GM12875 (cell line): ENCODE results near the gene FHIP2A.

Experiments used
- H3K4me3 ChIP-seq: one replicate; pipeline ENCODE4 v1.5.1; 2011; ENCODE audit warnings: low read depth, low read length, control low read depth
- CTCF ChIP-seq: IDR thresholded peaks from 2 replicates; pipeline ENCODE4 v1.5.1; 2011; ENCODE audit warnings: low read depth, mild to moderate bottlenecking, control low read depth, inconsistent platforms, low read length, moderate library complexity, borderline replicate concordance; ENCODE audit not compliant: insufficient read depth

The FHIP2A gene

DNA sequence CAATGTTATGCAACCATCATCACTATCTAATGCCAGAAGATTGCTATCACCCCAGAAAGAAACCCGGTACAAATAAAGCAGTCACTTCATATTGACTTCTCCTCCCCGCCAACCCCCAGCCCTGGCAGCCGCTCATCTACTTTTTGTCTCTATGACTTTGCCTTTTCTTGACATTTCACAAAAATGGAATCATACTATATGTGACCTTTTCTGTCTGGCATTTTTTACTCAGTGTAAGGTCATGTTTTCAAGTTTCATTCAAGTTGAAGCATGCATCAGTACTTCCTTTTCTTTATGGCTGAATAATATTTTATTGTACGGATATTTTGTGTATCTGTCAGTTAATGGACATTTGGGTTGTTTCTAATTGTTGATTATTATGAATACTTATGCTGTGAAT lies 28.1 kb downstream of the FHIP2A start:
- no peak overlapping the region for H3K4me3 ChIP-seq
- no peak for TF ChIP-seq CTCF

GRCh38 chr10:114850126-114850525 lies 28.5 kb downstream of the FHIP2A start:
- H3K4me3 ChIP-seq, result no peak overlapping the region
- no peak for TF ChIP-seq CTCF

DNA sequence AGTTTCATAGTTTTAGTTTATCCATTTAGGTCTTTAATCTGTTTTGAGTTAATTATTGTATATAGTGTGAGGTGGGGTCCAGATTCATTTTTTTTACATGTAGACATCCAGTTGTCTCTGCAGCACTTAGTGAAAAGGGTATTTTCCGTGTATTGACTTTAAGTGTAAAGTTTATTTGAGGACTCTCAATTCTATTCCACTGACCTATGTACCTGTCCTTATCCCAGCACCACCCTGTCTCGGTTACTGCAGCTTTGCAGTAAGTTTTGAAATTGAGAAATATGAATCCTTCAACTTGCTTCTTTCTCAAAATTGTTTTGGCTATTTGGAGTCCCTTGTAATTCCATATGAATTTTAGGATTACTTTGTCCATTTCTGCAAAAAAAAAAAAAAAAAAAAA lies 29.8 kb downstream of the FHIP2A start:
- TF ChIP-seq CTCF, result no peak
- H3K4me3 ChIP-seq, result no peak overlapping the region

- no peak overlapping the region for H3K4me3 ChIP-seq
Observed at GRCh38 chr10:114852197-114852596, 30.6 kb downstream of the FHIP2A start.

GRCh38 chr10:114854906-114855305 lies 33.3 kb downstream of the FHIP2A start:
- no peak for TF ChIP-seq CTCF
- H3K4me3 ChIP-seq, result no peak overlapping the region

More at GRCh38 chr10:114852197-114852596, 30.6 kb downstream of the FHIP2A start:
- no peak for TF ChIP-seq CTCF

DNA sequence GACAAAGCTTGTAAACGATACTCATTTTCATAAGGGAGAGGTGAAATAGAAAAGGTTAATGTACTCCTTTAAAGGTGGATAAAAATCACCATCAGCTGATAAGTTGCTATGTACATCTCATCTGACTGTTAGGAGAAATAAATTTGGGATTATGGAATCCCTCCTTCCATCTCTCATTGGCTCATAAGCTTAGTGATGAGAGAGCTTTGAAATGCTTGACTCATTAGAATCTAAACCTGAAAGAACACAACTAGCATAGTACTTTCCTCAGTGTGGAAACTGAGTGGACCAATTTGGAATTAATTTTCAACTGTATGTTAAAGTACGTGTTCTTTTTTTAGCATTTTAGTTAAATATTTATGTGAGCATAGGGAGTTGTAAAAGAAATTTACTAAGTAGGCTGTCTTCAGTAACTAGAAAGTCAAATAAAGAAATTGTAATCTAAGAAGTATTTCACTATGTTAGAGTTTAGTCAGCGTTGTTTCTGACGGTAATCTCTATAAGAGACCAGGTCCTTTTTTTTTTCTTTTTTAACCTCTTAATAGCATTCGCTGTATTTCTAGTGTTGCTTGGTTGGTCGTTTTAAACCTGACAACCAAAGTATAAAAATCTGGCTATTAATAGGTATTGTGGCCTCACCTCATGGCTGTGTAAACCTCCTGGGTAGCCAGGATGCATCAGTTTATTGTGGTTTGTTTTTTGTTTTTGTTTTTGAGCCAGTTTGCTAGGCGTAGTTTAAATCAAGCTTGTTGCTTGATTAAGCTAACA lies 34.4 kb downstream of the FHIP2A start:
- no peak overlapping the region for H3K4me3 ChIP-seq

More for the DNA sequence above, 34.4 kb downstream of the FHIP2A start:
- no peak for TF ChIP-seq CTCF
